ENCODE measurements around the gene SHROOM1. TPM values are rescaled to one million over a fixed set of nuclear protein-coding genes. Genes with fewer than 3 reads are reported as not detected.

SHROOM1 gene
- total and polyA plus RNA-seq, 9 of the 15 experiments (the other 6 are each of a cell fraction or from before 2014, with no cell fraction given) = 0.44 to 26.5 (median 11.9) TPM

DNA sequence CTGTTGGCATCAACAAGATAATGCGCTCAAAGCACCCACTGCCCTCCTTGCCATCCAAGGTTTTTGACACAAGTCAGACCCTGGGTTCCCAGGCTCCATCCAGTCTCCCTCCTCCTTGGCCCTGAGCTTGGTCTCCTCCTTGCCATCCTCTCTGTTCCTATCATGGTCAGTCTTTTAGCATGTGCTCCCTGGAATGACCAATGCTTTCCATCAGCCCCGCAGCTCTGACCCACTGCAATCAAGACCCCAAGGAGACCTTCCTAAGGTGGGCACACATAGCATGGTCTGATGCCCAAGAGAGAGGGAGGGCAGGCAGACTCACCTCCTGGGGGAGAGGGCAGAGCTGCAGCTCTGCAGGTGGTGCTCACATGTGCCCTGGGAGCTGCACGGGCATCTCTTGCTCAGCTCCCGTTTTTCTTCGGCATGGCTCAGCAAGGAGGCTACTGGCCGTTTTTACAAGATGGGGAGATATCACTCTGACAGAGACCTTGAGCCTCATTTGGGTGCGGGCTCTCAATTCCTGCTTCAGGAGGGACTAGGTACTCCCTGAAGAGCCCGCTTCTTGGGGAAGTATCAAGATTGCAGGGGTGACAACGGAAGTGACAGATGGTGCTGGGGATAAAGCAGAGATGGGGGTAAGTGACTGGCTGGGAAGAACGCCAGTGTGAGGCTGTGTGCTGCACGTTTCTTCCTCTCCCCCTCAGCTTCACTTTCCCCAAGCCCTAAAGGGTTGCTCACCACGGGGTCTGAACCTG is 56.7 kb downstream of the SHROOM1 start (continued):
- TF ChIP-seq, protein P1, sequence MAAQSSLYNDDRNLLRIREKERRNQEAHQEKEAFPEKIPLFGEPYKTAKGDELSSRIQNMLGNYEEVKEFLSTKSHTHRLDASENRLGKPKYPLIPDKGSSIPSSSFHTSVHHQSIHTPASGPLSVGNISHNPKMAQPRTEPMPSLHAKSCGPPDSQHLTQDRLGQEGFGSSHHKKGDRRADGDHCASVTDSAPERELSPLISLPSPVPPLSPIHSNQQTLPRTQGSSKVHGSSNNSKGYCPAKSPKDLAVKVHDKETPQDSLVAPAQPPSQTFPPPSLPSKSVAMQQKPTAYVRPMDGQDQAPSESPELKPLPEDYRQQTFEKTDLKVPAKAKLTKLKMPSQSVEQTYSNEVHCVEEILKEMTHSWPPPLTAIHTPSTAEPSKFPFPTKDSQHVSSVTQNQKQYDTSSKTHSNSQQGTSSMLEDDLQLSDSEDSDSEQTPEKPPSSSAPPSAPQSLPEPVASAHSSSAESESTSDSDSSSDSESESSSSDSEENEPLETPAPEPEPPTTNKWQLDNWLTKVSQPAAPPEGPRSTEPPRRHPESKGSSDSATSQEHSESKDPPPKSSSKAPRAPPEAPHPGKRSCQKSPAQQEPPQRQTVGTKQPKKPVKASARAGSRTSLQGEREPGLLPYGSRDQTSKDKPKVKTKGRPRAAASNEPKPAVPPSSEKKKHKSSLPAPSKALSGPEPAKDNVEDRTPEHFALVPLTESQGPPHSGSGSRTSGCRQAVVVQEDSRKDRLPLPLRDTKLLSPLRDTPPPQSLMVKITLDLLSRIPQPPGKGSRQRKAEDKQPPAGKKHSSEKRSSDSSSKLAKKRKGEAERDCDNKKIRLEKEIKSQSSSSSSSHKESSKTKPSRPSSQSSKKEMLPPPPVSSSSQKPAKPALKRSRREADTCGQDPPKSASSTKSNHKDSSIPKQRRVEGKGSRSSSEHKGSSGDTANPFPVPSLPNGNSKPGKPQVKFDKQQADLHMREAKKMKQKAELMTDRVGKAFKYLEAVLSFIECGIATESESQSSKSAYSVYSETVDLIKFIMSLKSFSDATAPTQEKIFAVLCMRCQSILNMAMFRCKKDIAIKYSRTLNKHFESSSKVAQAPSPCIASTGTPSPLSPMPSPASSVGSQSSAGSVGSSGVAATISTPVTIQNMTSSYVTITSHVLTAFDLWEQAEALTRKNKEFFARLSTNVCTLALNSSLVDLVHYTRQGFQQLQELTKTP (IDR thresholded peaks at IDR 0.05; ENCODE audit: low read depth in 1 of 2, partially characterized antibody in 2 of 2) = no peak
- no peak for TF ChIP-seq BRF1 (IDR thresholded peaks at IDR 0.05; ENCODE audit: borderline replicate concordance, extremely low read depth, insufficient read length)
- TF ChIP-seq ZNF239 (CRISPR knock-in tag; IDR thresholded peaks at IDR 0.05) = no peak
- no peak for TF ChIP-seq ZNF589 (CRISPR knock-in tag; IDR thresholded peaks at IDR 0.05; ENCODE audit: low read depth)
- TF ChIP-seq ZNF551 (CRISPR knock-in tag; IDR thresholded peaks at IDR 0.05) = no peak
- no peak for TF ChIP-seq KLF13 (tag; IDR thresholded peaks at IDR 0.05; ENCODE audit: borderline replicate concordance, low read depth)
- TF ChIP-seq HMGN3 (IDR thresholded peaks at IDR 0.05; ENCODE audit: borderline replicate concordance, extremely low read depth, insufficient read length, low read depth, low read length) = no peak
- no peak for TF ChIP-seq PHB (CRISPR knock-in tag; IDR thresholded peaks at IDR 0.05)
- TF ChIP-seq, protein P2, sequence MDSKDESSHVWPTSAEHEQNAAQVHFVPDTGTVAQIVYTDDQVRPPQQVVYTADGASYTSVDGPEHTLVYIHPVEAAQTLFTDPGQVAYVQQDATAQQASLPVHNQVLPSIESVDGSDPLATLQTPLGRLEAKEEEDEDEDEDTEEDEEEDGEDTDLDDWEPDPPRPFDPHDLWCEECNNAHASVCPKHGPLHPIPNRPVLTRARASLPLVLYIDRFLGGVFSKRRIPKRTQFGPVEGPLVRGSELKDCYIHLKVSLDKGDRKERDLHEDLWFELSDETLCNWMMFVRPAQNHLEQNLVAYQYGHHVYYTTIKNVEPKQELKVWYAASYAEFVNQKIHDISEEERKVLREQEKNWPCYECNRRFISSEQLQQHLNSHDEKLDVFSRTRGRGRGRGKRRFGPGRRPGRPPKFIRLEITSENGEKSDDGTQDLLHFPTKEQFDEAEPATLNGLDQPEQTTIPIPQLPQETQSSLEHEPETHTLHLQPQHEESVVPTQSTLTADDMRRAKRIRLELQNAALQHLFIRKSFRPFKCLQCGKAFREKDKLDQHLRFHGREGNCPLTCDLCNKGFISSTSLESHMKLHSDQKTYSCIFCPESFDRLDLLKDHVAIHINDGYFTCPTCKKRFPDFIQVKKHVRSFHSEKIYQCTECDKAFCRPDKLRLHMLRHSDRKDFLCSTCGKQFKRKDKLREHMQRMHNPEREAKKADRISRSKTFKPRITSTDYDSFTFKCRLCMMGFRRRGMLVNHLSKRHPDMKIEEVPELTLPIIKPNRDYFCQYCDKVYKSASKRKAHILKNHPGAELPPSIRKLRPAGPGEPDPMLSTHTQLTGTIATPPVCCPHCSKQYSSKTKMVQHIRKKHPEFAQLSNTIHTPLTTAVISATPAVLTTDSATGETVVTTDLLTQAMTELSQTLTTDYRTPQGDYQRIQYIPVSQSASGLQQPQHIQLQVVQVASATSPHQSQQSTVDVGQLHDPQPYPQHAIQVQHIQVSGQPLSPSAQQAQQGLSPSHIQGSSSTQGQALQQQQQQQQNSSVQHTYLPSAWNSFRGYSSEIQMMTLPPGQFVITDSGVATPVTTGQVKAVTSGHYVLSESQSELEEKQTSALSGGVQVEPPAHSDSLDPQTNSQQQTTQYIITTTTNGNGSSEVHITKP (IDR thresholded peaks at IDR 0.05; ENCODE audit: partially characterized antibody) = peak; percentile 72
- TF ChIP-seq NFE2 (IDR thresholded peaks at IDR 0.05; ENCODE audit: low read depth) = no peak
- no peak for TF ChIP-seq ZNF445 (CRISPR knock-in tag; IDR thresholded peaks at IDR 0.05; ENCODE audit: low read depth)
- TF ChIP-seq ATF7 (IDR thresholded peaks at IDR 0.05) = peak; percentile 41; the same call in 1 of the 2 replicates
- peak; percentile 44 for TF ChIP-seq CBFA2T2 (conservative IDR thresholded peaks at IDR 0.05)
- no peak for TF ChIP-seq ZNF124 (CRISPR knock-in tag; IDR thresholded peaks at IDR 0.05)
- no peak for TF ChIP-seq POLR2H (tag; IDR thresholded peaks at IDR 0.05; ENCODE audit: low read depth)
- TF ChIP-seq SAFB2 (IDR thresholded peaks at IDR 0.05; ENCODE audit: borderline replicate concordance, low read depth, low read length, severe bottlenecking) = no peak
- TF ChIP-seq CBFB (CRISPR knock-in tag; IDR thresholded peaks at IDR 0.05) = no peak
- TF ChIP-seq ZBTB8A (IDR thresholded peaks at IDR 0.05; ENCODE audit: partially characterized antibody) = no peak
- TF ChIP-seq, protein P3, sequence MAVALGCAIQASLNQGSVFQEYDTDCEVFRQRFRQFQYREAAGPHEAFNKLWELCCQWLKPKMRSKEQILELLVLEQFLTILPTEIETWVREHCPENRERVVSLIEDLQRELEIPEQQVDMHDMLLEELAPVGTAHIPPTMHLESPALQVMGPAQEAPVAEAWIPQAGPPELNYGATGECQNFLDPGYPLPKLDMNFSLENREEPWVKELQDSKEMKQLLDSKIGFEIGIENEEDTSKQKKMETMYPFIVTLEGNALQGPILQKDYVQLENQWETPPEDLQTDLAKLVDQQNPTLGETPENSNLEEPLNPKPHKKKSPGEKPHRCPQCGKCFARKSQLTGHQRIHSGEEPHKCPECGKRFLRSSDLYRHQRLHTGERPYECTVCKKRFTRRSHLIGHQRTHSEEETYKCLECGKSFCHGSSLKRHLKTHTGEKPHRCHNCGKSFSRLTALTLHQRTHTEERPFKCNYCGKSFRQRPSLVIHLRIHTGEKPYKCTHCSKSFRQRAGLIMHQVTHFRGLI (CRISPR knock-in tag; IDR thresholded peaks at IDR 0.05) = no peak

Data from K562 (cell line).